Mucosa of rectum (tissue), 2 donors: ENCODE measurements around the gene RPS6KL1.
A peak's percentile ranks its signal among the peaks of the same experiment; 100 is the strongest.

Experiments used
- H3K27ac ChIP-seq, 2 donors: one replicate each; pipeline ENCODE4 v1.7.0; 2013; ENCODE audit warnings: inconsistent platforms in 2 of 2, low read depth in 2 of 2, low read length in 2 of 2
- H3K27me3 ChIP-seq, 2 donors: one replicate each; pipeline ENCODE4 v1.7.0; 2013; ENCODE audit warnings: low read length in 2 of 2; ENCODE audit not compliant: control insufficient read depth in 2 of 2, insufficient read depth in 2 of 2
- H3K36me3 ChIP-seq, 2 donors: one replicate each; pipeline ENCODE4 v1.7.0; 2013; ENCODE audit warnings: low read length in 2 of 2; ENCODE audit not compliant: control insufficient read depth in 2 of 2, insufficient read depth in 2 of 2
- H3K4me1 ChIP-seq, 2 donors: one replicate each; pipeline ENCODE4 v1.7.0; 2013; ENCODE audit warnings: low read length in 2 of 2, mild to moderate bottlenecking in 1 of 2; ENCODE audit not compliant: control insufficient read depth in 2 of 2, insufficient read depth in 2 of 2
- H3K4me3 ChIP-seq, 2 donors: one replicate each; pipeline ENCODE4 v1.7.0; 2013; ENCODE audit warnings: low read length in 2 of 2
- H3K9ac ChIP-seq, 2 donors: one replicate each; pipeline ENCODE4 v1.7.0; 2013; ENCODE audit warnings: low read length in 2 of 2, low read depth in 1 of 2, mild to moderate bottlenecking in 1 of 2
- H3K9me3 ChIP-seq, 2 donors: one replicate each; pipeline ENCODE4 v1.7.0; 2013; ENCODE audit warnings: low read length in 2 of 2; ENCODE audit not compliant: control insufficient read depth in 2 of 2
- donor health status: healthy.
- donor health status: Normal muscosa, but diverticular disease.

Gene RPS6KL1

DNA sequence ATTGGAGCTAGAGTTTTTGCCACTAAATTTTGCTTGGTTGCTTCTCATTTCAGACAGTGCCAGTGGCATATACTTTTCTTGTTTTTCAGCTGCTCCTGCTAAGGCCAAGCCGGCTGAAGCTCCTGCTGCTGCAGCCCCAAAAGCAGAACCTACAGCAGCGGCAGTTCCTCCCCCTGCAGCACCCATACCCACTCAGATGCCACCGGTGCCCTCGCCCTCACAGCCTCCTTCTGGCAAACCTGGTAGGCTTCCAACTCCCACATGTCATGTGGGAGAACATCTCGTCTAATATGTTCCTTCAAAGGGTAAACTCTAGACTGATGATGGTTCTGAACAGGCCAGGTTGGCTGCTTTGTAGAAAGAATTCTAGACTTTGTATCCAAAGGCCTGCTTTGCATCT is 30.3 kb downstream of the RPS6KL1 start:
- Histone ChIP-seq H3K9ac (no peak overlapping the region), H3K36me3 (peaks cover 75 to 79% of the 10 kb centered on the region in 2 donors), H3K27me3 (no peaks in the 10 kb centered on the region), H3K9me3 (no peaks in the 10 kb centered on the region), H3K27ac (no peak overlapping the region), H3K4me1 (peaks cover 0 to 10% of the 10 kb centered on the region in 2 donors), H3K4me3 (no peak overlapping the region)

DNA sequence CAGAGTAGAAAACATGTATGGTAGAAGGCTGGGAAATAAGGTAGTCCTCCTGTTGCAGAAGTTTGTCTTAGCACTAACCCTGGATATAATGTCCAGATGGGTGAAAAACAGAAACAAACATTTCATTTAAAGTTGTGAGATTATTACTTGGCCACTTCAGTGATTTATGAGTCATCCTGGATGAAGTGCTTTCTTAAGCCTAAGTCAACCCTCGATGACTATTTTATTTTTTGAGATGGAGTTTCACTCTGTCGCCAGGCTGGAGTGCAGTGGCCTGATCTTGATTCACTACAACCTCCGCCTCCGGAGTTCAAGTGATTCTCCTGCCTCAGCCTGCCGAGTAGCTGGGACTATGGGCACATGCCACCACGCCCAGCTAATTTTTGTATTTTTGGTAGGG is 31.2 kb downstream of the RPS6KL1 start:
- Histone ChIP-seq H3K4me3 (no peak overlapping the region), H3K4me1 (peaks cover 0 to 11% of the 10 kb centered on the region in 2 donors), H3K27ac (no peak overlapping the region), H3K9me3 (no peaks in the 10 kb centered on the region), H3K27me3 (no peaks in the 10 kb centered on the region), H3K9ac (no peak overlapping the region), H3K36me3 (peaks cover 66 to 72% of the 10 kb centered on the region in 2 donors)

DNA sequence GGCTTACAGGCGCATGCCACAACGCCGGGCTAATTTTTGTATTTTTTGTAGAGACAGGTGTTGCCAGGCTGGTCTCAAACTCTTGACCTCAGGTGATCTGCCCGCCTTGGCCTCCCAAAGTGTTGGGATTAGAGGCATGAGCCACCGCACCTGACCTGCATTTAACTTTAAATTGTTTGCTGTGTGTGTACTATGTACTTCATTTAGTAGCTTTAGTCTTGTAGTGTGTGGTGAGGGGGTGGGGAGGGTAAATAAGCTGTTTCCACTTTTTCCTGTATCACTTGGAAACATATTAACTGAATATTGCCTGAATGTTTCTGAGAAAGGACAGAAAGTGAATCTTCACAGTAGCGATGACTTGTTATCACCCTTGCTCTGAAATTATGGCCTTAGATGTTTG is 32.8 kb downstream of the RPS6KL1 start:
- H3K36me3 ChIP-seq = peaks cover 54 to 63% of the 10 kb centered on the region in 2 donors
- H3K27ac ChIP-seq = no peak overlapping the region
- no peaks in the 10 kb centered on the region for H3K27me3 ChIP-seq
- no peak overlapping the region for H3K9ac ChIP-seq
- H3K4me3 ChIP-seq = no peak overlapping the region
- no peaks in the 10 kb centered on the region for H3K9me3 ChIP-seq
- peaks cover 5 to 11% of the 10 kb centered on the region in 2 donors for H3K4me1 ChIP-seq

DNA sequence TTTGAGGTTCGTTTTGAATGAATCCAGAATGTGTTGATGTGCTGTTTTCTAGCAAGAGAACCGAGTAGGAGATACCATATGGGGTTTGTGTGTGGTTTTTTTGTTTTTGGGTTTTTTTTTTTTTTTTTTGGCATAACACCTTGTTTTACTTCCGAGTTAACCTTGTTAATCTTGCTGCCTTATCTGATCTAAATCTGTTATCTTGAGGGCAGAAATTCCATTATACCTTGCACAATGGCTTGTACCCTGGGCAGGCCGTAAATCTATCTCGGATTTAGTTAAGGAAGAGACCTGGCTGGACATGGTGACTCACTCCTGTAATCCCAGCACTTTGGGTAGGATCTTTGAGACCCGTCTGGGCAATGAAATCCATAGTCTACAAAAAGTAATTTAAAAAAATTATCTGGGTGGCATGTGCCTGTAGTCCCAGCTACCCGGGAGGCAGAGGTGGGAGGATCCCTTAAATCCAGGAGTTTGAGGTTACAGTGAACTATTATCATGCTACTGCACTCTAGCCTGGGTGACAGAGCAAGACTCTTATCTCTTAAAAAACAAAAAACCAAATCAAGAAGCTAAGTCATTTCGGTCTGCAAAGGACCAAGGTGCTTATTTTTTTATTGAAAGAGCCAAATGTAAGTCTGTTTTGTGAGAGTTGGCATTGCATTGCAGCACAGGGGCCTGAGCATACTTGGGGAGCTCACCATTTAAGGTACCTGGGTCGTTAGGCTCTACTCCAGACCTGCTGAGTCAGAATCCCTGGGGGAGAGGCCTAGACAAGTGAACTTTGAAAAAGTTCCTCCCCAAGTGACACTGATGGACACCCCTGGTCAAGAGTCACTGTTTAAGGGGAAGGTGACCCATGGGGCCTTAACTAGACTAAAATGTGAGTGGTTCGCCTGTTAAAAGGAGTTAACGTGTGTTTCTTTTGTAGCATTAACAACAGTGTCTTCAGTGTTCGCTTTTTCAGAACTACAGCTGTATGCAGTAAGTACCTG is 34.6 kb downstream of the RPS6KL1 start:
- peaks cover 40 to 48% of the 10 kb centered on the region in 2 donors for H3K36me3 ChIP-seq
- H3K4me1 ChIP-seq = peaks cover 12 to 13% of the 10 kb centered on the region in 2 donors
- H3K4me3 ChIP-seq = no peak overlapping the region
- H3K27ac ChIP-seq = no peak overlapping the region
- H3K27me3 ChIP-seq = no peaks in the 10 kb centered on the region
- H3K9ac ChIP-seq = no peak overlapping the region
- H3K9me3 ChIP-seq = no peaks in the 10 kb centered on the region

DNA sequence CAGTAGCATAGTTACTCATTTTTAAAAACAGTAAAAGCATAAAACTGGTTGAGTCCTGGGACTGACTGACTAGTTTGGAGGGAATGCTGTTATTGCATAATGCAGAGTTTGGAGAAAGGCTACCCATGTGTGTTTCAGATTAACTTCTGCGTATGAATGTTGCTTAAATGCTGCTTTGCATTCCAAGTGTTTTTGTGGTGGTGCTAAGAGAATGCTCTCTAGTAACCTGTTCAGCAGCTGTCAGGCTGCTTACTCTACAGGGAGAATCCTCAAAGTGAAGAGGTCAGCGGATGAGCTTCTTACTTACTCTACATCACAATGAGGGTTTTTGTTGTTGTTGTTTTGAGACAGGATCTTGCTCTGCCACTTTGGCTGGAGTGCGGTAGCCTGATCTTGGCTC is 37.1 kb downstream of the RPS6KL1 start:
- peaks cover 18 to 24% of the 10 kb centered on the region in 2 donors for H3K36me3 ChIP-seq
- H3K27ac ChIP-seq = no peak overlapping the region
- peaks cover 15 to 24% of the 10 kb centered on the region in 2 donors for H3K4me1 ChIP-seq
- H3K9me3 ChIP-seq = no peaks in the 10 kb centered on the region
- no peak overlapping the region for H3K9ac ChIP-seq
- no peak overlapping the region for H3K4me3 ChIP-seq
- H3K27me3 ChIP-seq = no peaks in the 10 kb centered on the region

DNA sequence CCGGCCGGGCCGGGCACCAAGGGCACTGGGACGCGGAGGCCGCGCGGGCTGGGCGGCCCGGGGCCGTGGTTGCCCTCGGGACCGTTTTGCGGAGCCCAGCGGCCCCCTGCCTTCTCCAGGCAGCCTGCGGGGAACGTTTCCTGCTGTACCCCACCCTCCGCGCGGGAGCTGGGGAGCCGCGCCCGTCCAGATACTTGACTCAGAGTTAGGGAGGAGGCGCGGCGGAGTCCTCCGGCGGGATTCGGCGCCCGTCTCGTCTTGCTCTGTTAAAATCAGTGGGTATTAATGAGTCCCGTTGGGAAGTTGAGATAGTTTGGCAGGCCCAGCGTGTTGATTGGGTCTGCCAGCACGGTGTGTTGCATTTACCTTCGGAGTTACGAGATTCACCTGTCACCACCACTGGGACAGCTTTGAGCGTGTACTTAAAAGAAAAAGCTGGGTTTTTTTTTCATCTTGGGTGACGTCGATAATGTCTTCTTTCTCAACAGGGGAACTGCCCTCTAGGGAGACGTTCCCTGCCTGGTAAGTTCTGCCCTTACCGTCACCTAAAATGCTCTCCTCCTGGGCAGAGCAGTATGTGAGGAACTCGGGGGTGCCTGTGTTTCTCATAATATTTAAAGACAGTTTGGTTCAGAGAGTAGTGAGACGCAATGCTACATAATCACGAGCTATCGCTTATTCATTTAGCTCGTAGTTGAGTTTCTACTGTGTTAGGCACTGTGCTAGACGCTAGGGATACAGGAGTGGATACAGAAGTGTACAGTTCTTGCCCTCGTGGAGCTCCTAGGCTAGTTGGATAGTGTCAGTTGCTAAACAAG is 40.7 kb downstream of the RPS6KL1 start:
- H3K9me3 ChIP-seq = no peaks in the 10 kb centered on the region
- no peaks in the 10 kb centered on the region for H3K27me3 ChIP-seq
- peak overlapping the region; percentile 96 to 97 for H3K27ac ChIP-seq
- peaks cover 3 to 8% of the 10 kb centered on the region in 2 donors for H3K36me3 ChIP-seq
- H3K9ac ChIP-seq = peak overlapping the region; percentile 84 to 98
- H3K4me3 ChIP-seq = peak overlapping the region; percentile 70 to 87
- H3K4me1 ChIP-seq = peaks cover 15 to 16% of the 10 kb centered on the region in 2 donors

DNA sequence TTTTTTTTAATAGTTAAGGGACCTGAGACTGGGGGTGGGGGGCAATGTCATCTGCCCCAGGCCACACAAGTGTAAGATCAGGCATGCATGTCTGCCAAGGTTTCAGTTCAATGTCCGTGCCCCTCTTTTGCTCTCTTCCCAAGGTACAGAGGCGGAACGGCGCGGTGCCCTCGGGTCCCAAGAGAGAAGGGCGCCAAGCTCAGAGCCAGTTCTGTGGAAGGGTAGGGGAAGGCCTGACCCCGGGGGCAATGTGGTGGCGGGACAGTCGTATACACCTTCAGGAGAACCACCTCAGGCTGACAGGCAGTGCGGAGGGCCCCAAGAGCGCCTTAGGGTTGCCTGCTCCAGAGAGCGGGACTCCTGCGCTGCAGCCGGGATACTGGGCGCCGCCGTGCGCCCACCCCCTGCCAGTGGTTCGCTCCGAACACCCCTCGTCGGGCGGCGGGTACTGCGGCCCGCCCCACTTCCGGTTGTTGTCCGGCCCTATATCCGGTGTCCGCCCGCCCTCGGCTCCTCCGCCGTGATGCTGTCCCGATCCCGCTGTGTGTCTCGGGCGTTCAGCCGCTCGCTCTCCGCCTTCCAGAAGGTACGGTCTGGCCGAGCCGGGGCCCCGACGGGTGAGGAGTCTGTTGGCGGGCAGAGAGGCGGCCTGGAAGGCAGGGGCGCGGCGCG is 41.5 kb downstream of the RPS6KL1 start, which contains the start of gene DLST:
Gene DLST, plus strand, starts transcription at position 486 of the 672 bp plus-strand sequence. Its CDS starts 38 bp downstream, at position 524.
- no peaks in the 10 kb centered on the region for H3K9me3 ChIP-seq
- H3K36me3 ChIP-seq = peaks cover 3 to 6% of the 10 kb centered on the region in 2 donors
- peak within 1 kb of the TSS; percentile 84 to 98 for H3K9ac ChIP-seq
- H3K4me3 ChIP-seq = peak within 1 kb of the TSS; percentile 70 to 87
- H3K4me1 ChIP-seq = peaks cover 15 to 16% of the 10 kb centered on the region in 2 donors
- no peaks in the 10 kb centered on the region for H3K27me3 ChIP-seq
- peak within 1 kb of the TSS; percentile 96 to 97 for H3K27ac ChIP-seq

DNA sequence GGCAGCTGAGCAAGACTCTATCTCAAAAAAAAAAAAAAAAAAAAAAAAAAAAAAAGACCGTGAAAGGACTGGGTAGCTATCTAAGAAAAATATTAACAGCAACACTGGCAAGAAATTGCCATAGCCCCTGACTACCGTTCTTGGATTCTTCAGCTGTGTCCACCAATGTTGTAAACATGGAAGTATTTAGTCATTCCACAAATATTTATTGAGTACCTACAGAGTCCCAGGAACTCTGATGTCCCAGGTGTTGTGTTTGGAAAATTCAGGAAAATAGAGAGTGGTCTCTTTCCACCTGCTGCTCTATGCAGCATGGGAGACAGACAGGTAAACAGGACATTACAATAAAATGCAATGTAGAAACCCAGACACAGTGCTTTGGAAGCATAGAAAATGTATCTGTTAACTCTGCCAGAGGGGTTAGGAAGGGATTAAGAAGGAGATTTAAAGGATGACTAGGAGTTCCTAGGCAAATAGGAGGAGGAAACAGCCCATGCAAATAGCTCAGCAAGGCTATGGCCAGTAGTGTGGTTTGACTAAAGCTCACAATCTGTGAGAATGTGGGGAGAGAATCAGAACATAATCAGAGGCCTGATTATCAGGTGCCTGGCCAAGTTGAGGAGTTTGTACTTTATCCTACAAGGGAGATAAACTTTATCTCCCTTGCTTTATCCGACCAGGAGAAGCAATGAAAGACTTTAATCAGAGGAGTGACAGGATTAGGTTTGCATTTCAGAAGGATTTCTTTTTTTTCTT is 43.5 kb downstream of the RPS6KL1 start:
- Histone ChIP-seq H3K27me3 (no peaks in the 10 kb centered on the region), H3K27ac (no peak overlapping the region), H3K9me3 (no peaks in the 10 kb centered on the region), H3K4me1 (peaks cover 10 to 16% of the 10 kb centered on the region in 2 donors), H3K9ac (no peak overlapping the region), H3K36me3 (no peaks in the 10 kb centered on the region), H3K4me3 (no peak overlapping the region)
